Mesenchymal stem cell (in vitro differentiated cells and primary cell): ENCODE measurements around the gene C11orf91.
A peak's percentile ranks its signal among the peaks of the same experiment; 100 is the strongest.

ENCODE experiments used
- DNase-seq: peaks from one replicate; pipeline ENCODE4 v3.0.0-alpha.2; 2013
- H2AFZ ChIP-seq: one replicate; pipeline ENCODE4 v1.6.1; 2013; ENCODE audit warnings: low read depth, mild to moderate bottlenecking, control low read depth, inconsistent platforms, low read length, moderate library complexity
- H2AK5ac ChIP-seq: 2 replicates; pipeline ENCODE4 v1.6.1; 2013; ENCODE audit warnings: low read length, moderate library complexity, mild to moderate bottlenecking, inconsistent platforms; ENCODE audit not compliant: severe bottlenecking
- H2BK120ac ChIP-seq: one replicate; pipeline ENCODE4 v1.6.1; 2013; ENCODE audit warnings: low read depth, mild to moderate bottlenecking, inconsistent platforms, low read length, moderate library complexity
- H2BK12ac ChIP-seq, 2 experiments: one replicate each; pipeline ENCODE4 v1.6.1; 2013; ENCODE audit warnings: inconsistent platforms in 2 of 2, low read length in 2 of 2, mild to moderate bottlenecking in 2 of 2, moderate library complexity in 2 of 2, control low read depth in 1 of 2
- H2BK15ac ChIP-seq: one replicate; pipeline ENCODE4 v1.6.1; 2013; ENCODE audit warnings: mild to moderate bottlenecking, low read depth, inconsistent platforms; ENCODE audit not compliant: poor library complexity, severe bottlenecking
- H2BK5ac ChIP-seq: 2 replicates; pipeline ENCODE4 v1.6.1; 2013; ENCODE audit warnings: low read depth, mild to moderate bottlenecking, low read length, control low read depth, inconsistent platforms; ENCODE audit not compliant: poor library complexity, severe bottlenecking
- H3K14ac ChIP-seq, 2 experiments: one replicate each; pipeline ENCODE4 v1.6.1; 2013; ENCODE audit warnings: inconsistent platforms in 2 of 2, low read length in 2 of 2, control low read depth in 1 of 2, mild to moderate bottlenecking in 1 of 2, moderate library complexity in 1 of 2
- H3K18ac ChIP-seq, 2 experiments: one replicate each; pipeline ENCODE4 v1.6.1; 2013; ENCODE audit warnings: inconsistent platforms in 2 of 2, low read length in 2 of 2, control low read depth in 1 of 2, low read depth in 1 of 2, mild to moderate bottlenecking in 1 of 2
- H3K23ac ChIP-seq, 2 experiments: one replicate each; pipeline ENCODE4 v1.6.1; 2013; ENCODE audit warnings: inconsistent platforms in 2 of 2, low read length in 2 of 2, mild to moderate bottlenecking in 2 of 2, moderate library complexity in 2 of 2, control low read depth in 1 of 2
- H3K27ac ChIP-seq: 2 replicates; pipeline ENCODE4 v1.5.1; 2013; ENCODE audit warnings: mild to moderate bottlenecking, moderate library complexity, low read length, control low read depth, inconsistent platforms; ENCODE audit not compliant: poor library complexity, severe bottlenecking
- H3K27me3 ChIP-seq, 2 experiments: 2 replicates each; pipeline versions ENCODE4 v1.6.1 to v1.7.0; 2013; ENCODE audit warnings: low read length in 2 of 2, mild to moderate bottlenecking in 2 of 2, moderate library complexity in 2 of 2, control low read depth in 1 of 2, inconsistent platforms in 1 of 2; ENCODE audit not compliant: control insufficient read depth in 1 of 2, insufficient read depth in 1 of 2
- H3K36me3 ChIP-seq, 2 experiments: 2 replicates each; pipeline versions ENCODE4 v1.6.1 to v1.7.0; 2013; ENCODE audit warnings: low read length in 2 of 2, control low read depth in 1 of 2, inconsistent platforms in 1 of 2, low read depth in 1 of 2, mild to moderate bottlenecking in 1 of 2; ENCODE audit not compliant: insufficient read depth in 2 of 2, control insufficient read depth in 1 of 2
- H3K4ac ChIP-seq, 2 experiments: one replicate each; pipeline ENCODE4 v1.6.1; 2013; ENCODE audit warnings: inconsistent platforms in 2 of 2, low read length in 2 of 2, mild to moderate bottlenecking in 2 of 2, moderate library complexity in 2 of 2, control low read depth in 1 of 2, low read depth in 1 of 2
- H3K4me1 ChIP-seq: 2 replicates; pipeline ENCODE4 v1.6.1; 2013; ENCODE audit warnings: low read depth, low read length, control low read depth; ENCODE audit not compliant: control insufficient read depth, insufficient read depth
- H3K4me2 ChIP-seq: 2 replicates; pipeline ENCODE4 v1.6.1; 2013; ENCODE audit warnings: low read length, mild to moderate bottlenecking, inconsistent platforms; ENCODE audit not compliant: poor library complexity, severe bottlenecking
- H3K4me3 ChIP-seq, 2 experiments: 2 replicates each; pipeline versions ENCODE4 v1.5.1 to v1.7.0; 2013; ENCODE audit warnings: low read length in 2 of 2, mild to moderate bottlenecking in 2 of 2, control low read depth in 1 of 2, low read depth in 1 of 2; ENCODE audit not compliant: insufficient read depth in 1 of 2
- H3K79me1 ChIP-seq: replicated peaks from 2 replicates; pipeline ENCODE4 v1.6.1; 2013; ENCODE audit warnings: mild to moderate bottlenecking, control low read depth, low read length, inconsistent platforms; ENCODE audit not compliant: poor library complexity, severe bottlenecking
- H3K9ac ChIP-seq: 2 replicates; pipeline ENCODE4 v1.7.0; 2013; ENCODE audit warnings: mild to moderate bottlenecking, low read length, moderate library complexity
- H3K9me3 ChIP-seq: 2 replicates; pipeline ENCODE4 v1.7.0; 2013; ENCODE audit warnings: mild to moderate bottlenecking, low read length; ENCODE audit not compliant: control insufficient read depth
- H4K8ac ChIP-seq: one replicate; pipeline ENCODE4 v1.6.1; 2013; ENCODE audit warnings: inconsistent platforms, mild to moderate bottlenecking, low read length, moderate library complexity
- H4K91ac ChIP-seq: one replicate; pipeline ENCODE4 v1.6.1; 2013; ENCODE audit warnings: mild to moderate bottlenecking, low read length, inconsistent platforms
- WGBS: methylation state at CpG from one replicate; pipeline ENCODE4 v1.1.7; 2013; ENCODE audit warnings: mixed read lengths; 5-methylcytosine and 5-hydroxymethylcytosine counted together

Gene C11orf91

GRCh38 chr11:33689501-33689900, 11.1 kb downstream of the C11orf91 start:
- H3K4me2 ChIP-seq = no peak overlapping the region
- H3K4ac ChIP-seq = peak overlapping the region; percentile 5 to 65
- H3K27ac ChIP-seq = peak overlapping the region; percentile 99
- peak overlapping the region; percentile 23 to 54 for H3K18ac ChIP-seq
- DNase-seq = no peak
- peaks cover 32% of the 10 kb centered on the region for H3K4me1 ChIP-seq
- H4K91ac ChIP-seq = no peak overlapping the region
- no peaks in the 10 kb centered on the region for H3K36me3 ChIP-seq
- peak overlapping the region; percentile 73 for H2AFZ ChIP-seq
- H3K9ac ChIP-seq = peak overlapping the region; percentile 79
- peak overlapping the region in 1 of 2 experiments; percentile 91 for H3K14ac ChIP-seq
- no peak overlapping the region for H2BK15ac ChIP-seq
- over 99% methylated on average over 8 of the region's 8 CpGs for WGBS
- peak overlapping the region; percentile 22 for H2BK5ac ChIP-seq
- H3K23ac ChIP-seq = no peak overlapping the region
- H3K9me3 ChIP-seq = no peaks in the 10 kb centered on the region
- H2BK12ac ChIP-seq = peak overlapping the region; percentile 4 to 98
- H3K4me3 ChIP-seq = peak overlapping the region in 1 of 2 experiments; percentile 29
- peak overlapping the region; percentile 59 for H2AK5ac ChIP-seq
- H2BK120ac ChIP-seq = no peak overlapping the region
- peak overlapping the region; percentile 5 for H4K8ac ChIP-seq
- H3K79me1 ChIP-seq = no peaks in the 10 kb centered on the region
- H3K27me3 ChIP-seq = no peaks in the 10 kb centered on the region

GRCh38 chr11:33689085-33689484, 11.5 kb downstream of the C11orf91 start:
- Histone ChIP-seq H4K8ac (peak overlapping the region; percentile 5), H3K27ac (peak overlapping the region; percentile 99), H3K4ac (peak overlapping the region; percentile 5 to 65), H3K4me2 (no peak overlapping the region), H4K91ac (no peak overlapping the region), H3K27me3 (no peaks in the 10 kb centered on the region), H2BK5ac (peak overlapping the region; percentile 22), H3K79me1 (no peaks in the 10 kb centered on the region), H2BK12ac (peak overlapping the region; percentile 23 to 91), H3K18ac (peak overlapping the region in 1 of 2 experiments; percentile 70), H3K9ac (peak overlapping the region; percentile 79), H3K14ac (peak overlapping the region in 1 of 2 experiments; percentile 30), H3K4me1 (peaks cover 28% of the 10 kb centered on the region), H3K9me3 (no peaks in the 10 kb centered on the region), H3K23ac (peak overlapping the region in 1 of 2 experiments; percentile 79), H2BK15ac (no peak overlapping the region), H2AK5ac (peak overlapping the region; percentile 59), H2BK120ac (no peak overlapping the region), H3K36me3 (no peaks in the 10 kb centered on the region), H3K4me3 (peak overlapping the region in 1 of 2 experiments; percentile 29), H2AFZ (no peak overlapping the region)
- DNase-seq = no peak
- WGBS = 67% methylated on average over 4 of the region's 4 CpGs

GRCh38 chr11:33687733-33688479, 12.7 kb downstream of the C11orf91 start:
- Histone ChIP-seq H4K91ac (no peak overlapping the region), H2BK15ac (no peak overlapping the region), H3K9me3 (no peaks in the 10 kb centered on the region), H3K4me1 (peaks cover 25% of the 10 kb centered on the region), H3K27me3 (no peaks in the 10 kb centered on the region), H3K14ac (no peak overlapping the region), H3K9ac (peak overlapping the region; percentile 22), H3K4me2 (no peak overlapping the region), H2AK5ac (no peak overlapping the region), H3K4me3 (no peak overlapping the region), H3K4ac (no peak overlapping the region), H4K8ac (no peak overlapping the region), H3K18ac (no peak overlapping the region), H2AFZ (no peak overlapping the region), H3K27ac (no peak overlapping the region), H2BK5ac (no peak overlapping the region), H3K36me3 (no peaks in the 10 kb centered on the region), H2BK12ac (no peak overlapping the region), H3K79me1 (no peaks in the 10 kb centered on the region), H3K23ac (no peak overlapping the region), H2BK120ac (no peak overlapping the region)
- WGBS = 42% methylated on average over 2 of the region's 2 CpGs
- peak; percentile 76 for DNase-seq

- no peak overlapping the region for H3K4me3 ChIP-seq
- 73% methylated on average over 3 of the region's 3 CpGs for WGBS
- H2AK5ac ChIP-seq = no peak overlapping the region
- no peak overlapping the region for H3K23ac ChIP-seq
- no peak overlapping the region for H3K27ac ChIP-seq
- H3K4ac ChIP-seq = no peak overlapping the region
- H3K36me3 ChIP-seq = no peaks in the 10 kb centered on the region
- H2BK12ac ChIP-seq = no peak overlapping the region
- no peak overlapping the region for H2BK5ac ChIP-seq
- H4K8ac ChIP-seq = no peak overlapping the region
- no peak overlapping the region for H3K4me2 ChIP-seq
- H3K79me1 ChIP-seq = no peaks in the 10 kb centered on the region
- DNase-seq = no peak
- H3K14ac ChIP-seq = no peak overlapping the region
- peak overlapping the region; percentile 34 for H3K9ac ChIP-seq
- peaks cover 16% of the 10 kb centered on the region for H3K4me1 ChIP-seq
- no peaks in the 10 kb centered on the region for H3K9me3 ChIP-seq
- H3K18ac ChIP-seq = no peak overlapping the region
- H2BK120ac ChIP-seq = no peak overlapping the region
- H2BK15ac ChIP-seq = no peak overlapping the region
- H2AFZ ChIP-seq = no peak overlapping the region
- H4K91ac ChIP-seq = no peak overlapping the region
- no peaks in the 10 kb centered on the region for H3K27me3 ChIP-seq
These were observed 15.5 kb downstream of the C11orf91 start for GRCh38 chr11:33685082-33685481.
